HG03039 (cell line): ENCODE results near the gene P2RX5.

Source experiments
- ATAC-seq: cut with Tn5 transposase; IDR thresholded peaks from one replicate; pipeline ENCODE4 v1.9.1; 2021; ENCODE audit warnings: mild to moderate bottlenecking, moderate library complexity; ENCODE audit not compliant: unreplicated experiment

P2RX5 gene

GRCh38 chr17:3627769-3628167 is 68.2 kb downstream of the P2RX5 start:
- ATAC-seq: no peak

DNA sequence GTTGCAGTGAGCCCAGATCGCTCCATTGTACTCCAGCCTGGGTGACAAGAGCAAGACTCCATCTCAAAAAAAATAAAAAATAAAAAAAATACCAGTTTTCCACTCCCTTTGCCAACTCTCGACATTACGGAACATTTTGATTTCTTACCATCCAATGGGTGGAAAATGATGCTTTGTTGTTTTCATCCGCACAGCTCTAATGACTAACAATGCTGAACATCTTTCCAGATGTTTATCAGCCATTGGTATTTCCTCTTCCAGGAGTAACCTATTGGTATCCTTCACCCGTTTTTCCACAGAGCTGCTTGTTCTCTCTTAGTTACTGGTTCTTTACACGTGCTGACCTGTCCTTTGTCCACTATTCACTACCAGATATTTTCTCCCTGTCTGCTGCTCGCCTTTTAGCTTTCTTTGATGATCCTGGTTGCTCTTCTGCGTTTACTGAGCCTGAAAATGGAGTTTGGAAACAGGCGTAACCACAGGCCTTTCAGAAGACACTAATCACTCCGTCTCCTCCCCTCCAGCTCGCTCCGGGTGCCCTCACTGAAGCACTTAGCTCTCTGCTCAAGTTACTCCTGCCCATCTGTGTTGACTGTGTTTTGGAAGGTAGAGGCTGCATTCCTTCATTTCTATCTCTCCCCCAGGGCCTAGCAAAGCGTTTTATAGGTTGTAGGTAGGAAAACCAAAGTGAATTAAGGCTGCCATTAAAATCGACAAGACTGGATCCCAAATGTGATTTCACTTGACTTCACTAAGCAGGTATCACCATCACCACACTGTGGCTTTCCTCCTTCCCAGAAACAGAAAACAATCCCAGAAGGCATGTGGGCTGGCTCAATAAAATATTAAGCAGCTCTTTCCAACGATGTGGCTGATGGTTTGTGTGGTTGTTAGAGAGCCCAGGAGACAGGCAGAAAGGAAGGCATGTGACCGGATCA is 68.9 kb downstream of the P2RX5 start:
- no peak for ATAC-seq
